Activated CD8-positive, alpha-beta T cell treated with anti-CD3 and anti-CD28 coated beads, Interleukin-2, amount 10 ng/mL, durations not matched to agents 7 days and 5 days (primary cell): ENCODE results near the gene FGR. TPM values are rescaled to one million over a fixed set of nuclear protein-coding genes. Genes with fewer than 3 reads are reported as not detected.

Experiments used
- ATAC-seq: fragments of 150-1000 bp; cut with Tn5 transposase; one replicate; pipeline ENCODE4 v1.10.0; 2021; ENCODE audit warnings: moderate library complexity
- CTCF ChIA-PET: fragments of 350-600 bp; sonication (Branson Sonifier 250); formaldehyde crosslinking; loops from one replicate; lab custom pipeline; 2021; ENCODE audit warnings: antibody characterized with exemption; lab: Charles Lee
- POLR2A ChIA-PET: fragments of 350-600 bp; sonication (Branson Sonifier 250); formaldehyde crosslinking; loops from one replicate; lab custom pipeline; 2021; ENCODE audit warnings: antibody characterized with exemption; lab: Charles Lee
- DNase-seq: peaks from one replicate; pipeline ENCODE4 v3.0.0-alpha.2; 2020
- H3K27ac Mint-ChIP-seq: one replicate; pipeline ENCODE4 v1.8.0; 2021; ENCODE audit warnings: mild to moderate bottlenecking, mixed read lengths
- H3K27me3 Mint-ChIP-seq: one replicate; pipeline ENCODE4 v1.8.0; 2021; ENCODE audit warnings: low read depth, mixed read lengths
- H3K36me3 Mint-ChIP-seq: one replicate; pipeline ENCODE4 v1.8.0; 2021; ENCODE audit warnings: low read depth, mixed read lengths
- H3K4me1 Mint-ChIP-seq: one replicate; pipeline ENCODE4 v1.8.0; 2021; ENCODE audit warnings: low read depth, mixed read lengths
- H3K4me3 Mint-ChIP-seq: one replicate; pipeline ENCODE4 v1.8.0; 2021; ENCODE audit warnings: mild to moderate bottlenecking, mixed read lengths
- H3K9me3 Mint-ChIP-seq: one replicate; pipeline ENCODE4 v1.8.0; 2022; ENCODE audit warnings: mixed read lengths; ENCODE audit not compliant: insufficient read depth
- total RNA-seq, 2 experiments: library from RNA; stranded (reverse); gene quantifications; one replicate each; pipeline ENCODE4 v1.2.3, GENCODE V29; 2021

The FGR gene
- total RNA-seq, 2 experiments from 2014 or later: 0.08 to 0.21 TPM

- Mint-ChIP-seq H3K4me3 (no peak overlapping the region), H3K4me1 (peaks cover 22% of the 10 kb centered on the region), H3K27me3 (no peaks in the 10 kb centered on the region), H3K9me3 (no peaks in the 10 kb centered on the region), H3K27ac (no peak overlapping the region), H3K36me3 (no peaks in the 10 kb centered on the region)
- DNase-seq (no peak), ATAC-seq (no peak)
- CTCF ChIA-PET: no interaction called here
- POLR2A ChIA-PET: interaction anchor here (1.4 kb wide), 1 partner anchor 28 kb away, joined by 4 read pairs; no protein-coding TSS in a partner anchor
Measured at GRCh38 chr1:27563341-27563590, 71.7 kb downstream of the FGR start.

- ChIA-PET POLR2A (no interaction called here), CTCF (interaction anchor here (1.5 to 10.3 kb wide), 2 partner anchors 37 to 44 kb away, joined by 3 to 150 read pairs; partner anchors contain the start of gene AHDC1)
- DNase-seq: no peak
- H3K27ac Mint-ChIP-seq: no peak overlapping the region
- no peaks in the 10 kb centered on the region for H3K27me3 Mint-ChIP-seq
- H3K4me3 Mint-ChIP-seq: no peak overlapping the region
- peaks cover 19% of the 10 kb centered on the region for H3K4me1 Mint-ChIP-seq
- peaks cover under 1% of the 10 kb centered on the region for H3K36me3 Mint-ChIP-seq
- no peaks in the 10 kb centered on the region for H3K9me3 Mint-ChIP-seq
- ATAC-seq: no peak
Measured at GRCh38 chr1:27562534-27563340, 72.2 kb downstream of the FGR start.

Other genes with a start within 250 kb of the FGR start
- under 1 TPM; 0.47 to 0.66 TPM for gene GPR3, start 242.6 kb downstream of the FGR start, total RNA-seq
- 100 to 1,000 TPM; 120 to 127 TPM for gene WASF2, start 145.0 kb downstream of the FGR start, total RNA-seq
- gene AHDC1, start 31.0 kb downstream of the FGR start, total RNA-seq: 10 to 100 TPM; 20.9 to 22.7 TPM
- 100 to 1,000 TPM; 271 to 272 TPM for gene IFI6, start 37.0 kb upstream of the FGR start, total RNA-seq
- 10 to 100 TPM; 14.6 to 17.5 TPM for gene FAM76A, start 90.8 kb upstream of the FGR start, total RNA-seq
- gene STX12, start 138.0 kb upstream of the FGR start, total RNA-seq: 10 to 100 TPM; 21.8 to 23.9 TPM
- 10 to 100 TPM; 61.4 to 66.6 TPM for gene PPP1R8, start 195.6 kb upstream of the FGR start, total RNA-seq
- 10 to 100 TPM; 35.9 to 39.9 TPM for gene THEMIS2, start 237.4 kb upstream of the FGR start, total RNA-seq